Lung (tissue), 12 donors: ENCODE data around the gene FBN2. TPM values are rescaled to one million over a fixed set of nuclear protein-coding genes. Genes with fewer than 3 reads are reported as not detected.
A peak's percentile ranks its signal among the peaks of the same experiment; 100 is the strongest.

Experiments used
- ATAC-seq: fragments of 200-7000 bp; cut with Tn5 transposase; one replicate; pipeline ENCODE4 v1.9.1; 2020; ENCODE audit warnings: moderate number of reproducible peaks; ENCODE audit not compliant: insufficient read depth, low FRiP score
- DNase-seq, 3 donors: peaks; one replicate each; pipeline ENCODE4 v3.0.0-alpha.2; 2013 to 2017
- H3K27ac ChIP-seq, 2 donors: one replicate each; pipeline ENCODE4 v1.5.1; 2013; ENCODE audit warnings: mild to moderate bottlenecking in 2 of 2, moderate library complexity in 2 of 2, control low read depth in 1 of 2, inconsistent platforms in 1 of 2, low read depth in 1 of 2, low read length in 1 of 2
- H3K27me3 ChIP-seq, 3 donors: one replicate each; pipeline ENCODE4 v1.5.1; 2013; ENCODE audit warnings: low read length in 2 of 3; ENCODE audit not compliant: control insufficient read depth in 3 of 3, insufficient read depth in 3 of 3
- H3K36me3 ChIP-seq, 4 donors: one replicate each; pipeline ENCODE4 v1.5.1; 2013; ENCODE audit warnings: low read length in 4 of 4, mild to moderate bottlenecking in 1 of 4, moderate library complexity in 1 of 4; ENCODE audit not compliant: control insufficient read depth in 4 of 4, insufficient read depth in 4 of 4
- H3K4me1 ChIP-seq, 5 donors: one replicate each; pipeline ENCODE4 v1.5.1; 2013; ENCODE audit warnings: low read length in 5 of 5, mild to moderate bottlenecking in 2 of 5, moderate library complexity in 1 of 5; ENCODE audit not compliant: control insufficient read depth in 5 of 5, insufficient read depth in 5 of 5
- H3K4me3 ChIP-seq: one replicate; pipeline ENCODE4 v1.5.1; 2013; ENCODE audit warnings: mild to moderate bottlenecking, control low read depth, moderate library complexity
- H3K9ac ChIP-seq, 2 donors: one replicate each; pipeline ENCODE4 v1.5.1; 2013; ENCODE audit warnings: low read length in 2 of 2, control low read depth in 1 of 2; ENCODE audit not compliant: insufficient read depth in 1 of 2
- H3K9me3 ChIP-seq, 4 donors: one replicate each; pipeline ENCODE4 v1.5.1; 2013; ENCODE audit warnings: low read length in 3 of 4, mild to moderate bottlenecking in 1 of 4, moderate library complexity in 1 of 4; ENCODE audit not compliant: control insufficient read depth in 4 of 4, insufficient read depth in 3 of 4
- CTCF ChIP-seq: IDR thresholded peaks from 2 replicates; pipeline ENCODE4 v1.5.1; 2012; ENCODE audit warnings: mild to moderate bottlenecking; ENCODE audit errors: control extremely low read depth, extremely low read depth
- WGBS, 2 donors: extraction: QIAGEN DNeasy Blood & Tissue Kit; methylation state at CpG; one replicate each; pipeline ENCODE4 v1.1.7; 2013; 5-methylcytosine and 5-hydroxymethylcytosine counted together
- polyA plus RNA-seq, 2 donors: library from polyadenylated mRNA; stranded (reverse); fragments of 200-250 nt; gene quantifications; one replicate each; pipeline ENCODE4 v1.2.1, GENCODE V29; 2013
- total RNA-seq, 2 donors: library from RNA; depleted of rRNA in 1 of 2; stranded (reverse); fragments of >200 nt in 1 of 2; gene quantifications; one replicate each; pipeline ENCODE4 v1.2.1, GENCODE V29; 2014 to 2021
- donor health status: control.
- donor health status: control.
- donor health status: Bipolar disorder and iron deficiency.
- donor health status: healthy.
- donor health status: DM: yes; HTN: yes; CAD: no.

The FBN2 gene
- total and polyA plus RNA-seq, 4 donors: 0.06 to 13.1 (median 1.1) TPM

GRCh38 chr5:128334010-128334716 is 203.9 kb downstream of the FBN2 start:
- no peak for TF ChIP-seq CTCF
- Histone ChIP-seq H3K4me1 (peaks cover 0 to 3% (median 0%) of the 10 kb centered on the region in 5 donors), H3K27ac (no peak overlapping the region), H3K27me3 (no peaks in the 10 kb centered on the region), H3K9me3 (peaks cover 0 to 2% (median 0%) of the 10 kb centered on the region in 4 donors), H3K4me3 (no peak overlapping the region), H3K36me3 (peaks cover 0 to 23% (median 10%) of the 10 kb centered on the region in 4 donors), H3K9ac (no peak overlapping the region)
- no peak for ATAC-seq
- 91 to 93% methylated on average over 9 of the region's 9 CpGs for WGBS, 2 donors
- no peak for DNase-seq

GRCh38 chr5:128331261-128331660 is 206.8 kb downstream of the FBN2 start:
- ATAC-seq (no peak), DNase-seq (no peak)
- Histone ChIP-seq H3K9ac (no peak overlapping the region), H3K27ac (no peak overlapping the region), H3K27me3 (no peaks in the 10 kb centered on the region), H3K9me3 (peaks cover 0 to 2% (median 0%) of the 10 kb centered on the region in 4 donors), H3K4me3 (no peak overlapping the region), H3K36me3 (peaks cover 0 to 15% (median 10%) of the 10 kb centered on the region in 4 donors), H3K4me1 (peaks cover 0 to 3% (median 0%) of the 10 kb centered on the region in 5 donors)
- TF ChIP-seq CTCF: no peak
- WGBS, 2 donors: 85 to 92% methylated on average over 5 of the region's 5 CpGs

GRCh38 chr5:128329386-128329939 is 208.6 kb downstream of the FBN2 start:
- Histone ChIP-seq H3K36me3 (peaks cover 0 to 17% (median 7%) of the 10 kb centered on the region in 4 donors), H3K27ac (no peak overlapping the region), H3K4me3 (no peak overlapping the region), H3K27me3 (no peaks in the 10 kb centered on the region), H3K4me1 (peaks cover 0 to 3% (median 0%) of the 10 kb centered on the region in 5 donors), H3K9me3 (peaks cover 0 to 2% (median 0%) of the 10 kb centered on the region in 4 donors), H3K9ac (no peak overlapping the region)
- ATAC-seq (no peak), DNase-seq (peak in 1 of 3 donors; percentile 12)
- TF ChIP-seq CTCF: no peak
- WGBS, 2 donors: 89 to 91% methylated on average over 3 of the region's 3 CpGs
